Activated CD4-positive, alpha-beta memory T cell treated with anti-CD3 and anti-CD28 coated beads, Interleukin-2, amount 10 ng/mL, durations not matched to agents 7 days and 5 days (primary cell): ENCODE data around the gene OR2AJ1. TPM values are rescaled to one million over a fixed set of nuclear protein-coding genes. Genes with fewer than 3 reads are reported as not detected.
"Not testable (repeated sequence)": the region's sequence is repeated elsewhere in the genome, so short reads cannot be mapped to it uniquely, and the experiment has no call there.

Experiments
- CTCF ChIA-PET: fragments of 350-600 bp; sonication (Branson Sonifier 250); formaldehyde crosslinking; loops from one replicate; lab custom pipeline; 2021; ENCODE audit warnings: antibody characterized with exemption, inconsistent platforms; lab: Charles Lee
- POLR2A ChIA-PET: fragments of 350-600 bp; sonication (Branson Sonifier 250); formaldehyde crosslinking; loops from one replicate; lab custom pipeline; 2021; ENCODE audit warnings: antibody characterized with exemption; lab: Charles Lee
- DNase-seq: peaks from one replicate; pipeline ENCODE4 v3.0.0-alpha.2; 2020
- H3K27ac Mint-ChIP-seq: one replicate; pipeline ENCODE4 v1.8.0; 2021; ENCODE audit warnings: mild to moderate bottlenecking, mixed read lengths
- H3K27me3 Mint-ChIP-seq: one replicate; pipeline ENCODE4 v1.8.0; 2021; ENCODE audit warnings: mixed read lengths
- H3K36me3 Mint-ChIP-seq: one replicate; pipeline ENCODE4 v1.8.0; 2021; ENCODE audit warnings: low read depth, mixed read lengths
- H3K4me1 Mint-ChIP-seq: one replicate; pipeline ENCODE4 v1.8.0; 2021; ENCODE audit warnings: mixed read lengths
- H3K4me3 Mint-ChIP-seq: one replicate; pipeline ENCODE4 v1.8.0; 2021; ENCODE audit warnings: mild to moderate bottlenecking, mixed read lengths
- H3K9me3 Mint-ChIP-seq: one replicate; pipeline ENCODE4 v1.8.0; 2021; ENCODE audit warnings: mixed read lengths
- total RNA-seq, 2 experiments: library from RNA; stranded (reverse); gene quantifications; one replicate each; pipeline ENCODE4 v1.2.3, GENCODE V29; 2021

OR2AJ1 gene
- total RNA-seq, 2 experiments from 2014 or later, result not detected

GRCh38 chr1:247919952-247920351, 4.7 kb upstream of the OR2AJ1 start, which contains the start of gene OR2T8:
Gene OR2T8 (plus strand): TSS chr1:247920252. CDS start chr1:247921018, 766 bp downstream.
- Mint-ChIP-seq H3K27ac (no peak within 1 kb of the TSS), H3K4me1 (no peaks in the 10 kb centered on the region), H3K27me3 (no peaks in the 10 kb centered on the region), H3K9me3 (no peaks in the 10 kb centered on the region), H3K36me3 (no peaks in the 10 kb centered on the region), H3K4me3 (no peak within 1 kb of the TSS)
- CTCF ChIA-PET, result no interaction called here
- no peak for DNase-seq
- POLR2A ChIA-PET, result no interaction called here

GRCh38 chr1:247923941-247924340, 748 bp upstream of the OR2AJ1 start:
- ChIA-PET POLR2A (no interaction called here), CTCF (no interaction called here)
- Mint-ChIP-seq H3K4me3 (no peak overlapping the region), H3K27ac (no peak overlapping the region), H3K27me3 (no peaks in the 10 kb centered on the region), H3K9me3 (no peaks in the 10 kb centered on the region), H3K4me1 (no peaks in the 10 kb centered on the region), H3K36me3 (no peaks in the 10 kb centered on the region)
- DNase-seq, result no peak

GRCh38 chr1:247933989-247934388, 9.3 kb downstream of the OR2AJ1 start:
- Mint-ChIP-seq H3K4me1 (peaks cover 2% of the 10 kb centered on the region), H3K9me3 (peaks cover 8% of the 10 kb centered on the region), H3K36me3 (no peaks in the 10 kb centered on the region), H3K27me3 (no peaks in the 10 kb centered on the region), H3K27ac (no peak overlapping the region), H3K4me3 (no peak overlapping the region)
- no peak for DNase-seq
- POLR2A ChIA-PET, result no interaction called here
- CTCF ChIA-PET, result no interaction called here

GRCh38 chr1:247935781-247936180, 11.1 kb downstream of the OR2AJ1 start:
- no peaks in the 10 kb centered on the region for H3K27me3 Mint-ChIP-seq
- ChIA-PET CTCF (interaction anchor here (0.8 to 1.8 kb wide), 2 partner anchors 14 to 22 kb away, joined by 3 to 6 read pairs; no protein-coding TSS in a partner anchor), POLR2A (no interaction called here)
- H3K4me1 Mint-ChIP-seq, result peaks cover 2% of the 10 kb centered on the region
- H3K27ac Mint-ChIP-seq, result no peak overlapping the region
- no peak overlapping the region for H3K4me3 Mint-ChIP-seq
- peaks cover 8% of the 10 kb centered on the region for H3K9me3 Mint-ChIP-seq
- DNase-seq, result no peak
- H3K36me3 Mint-ChIP-seq, result no peaks in the 10 kb centered on the region

- Mint-ChIP-seq H3K27ac (no peak overlapping the region), H3K4me3 (no peak overlapping the region), H3K9me3 (peaks cover 8% of the 10 kb centered on the region), H3K36me3 (no peaks in the 10 kb centered on the region), H3K4me1 (peaks cover 2% of the 10 kb centered on the region), H3K27me3 (no peaks in the 10 kb centered on the region)
- ChIA-PET POLR2A (no interaction called here), CTCF (interaction anchor here (0.8 to 1.8 kb wide), 4 partner anchors 11 to 30 kb away, joined by 3 to 6 read pairs (median 4); no protein-coding TSS in a partner anchor)
- no peak for DNase-seq
Measured at GRCh38 chr1:247936415-247936814, 11.7 kb downstream of the OR2AJ1 start.

GRCh38 chr1:247936965-247937734, 12.5 kb downstream of the OR2AJ1 start:
- CTCF ChIA-PET, result interaction anchor here (0.6 to 1.8 kb wide), 7 partner anchors 8 to 64 kb away, joined by 3 to 6 read pairs (median 3); no protein-coding TSS in a partner anchor

GRCh38 chr1:247942624-247943023, 17.9 kb downstream of the OR2AJ1 start:
- POLR2A ChIA-PET, result no interaction called here
- H3K27ac Mint-ChIP-seq, result no peak overlapping the region
- H3K27me3 Mint-ChIP-seq, result no peaks in the 10 kb centered on the region
- no peaks in the 10 kb centered on the region for H3K36me3 Mint-ChIP-seq
- CTCF ChIA-PET, result no interaction called here
- H3K4me3 Mint-ChIP-seq, result no peak overlapping the region
- H3K9me3 Mint-ChIP-seq, result no peaks in the 10 kb centered on the region
- no peak for DNase-seq
- no peaks in the 10 kb centered on the region for H3K4me1 Mint-ChIP-seq

More at GRCh38 chr1:247936965-247937734, 12.5 kb downstream of the OR2AJ1 start:
- H3K4me1 Mint-ChIP-seq, H3K27ac Mint-ChIP-seq, POLR2A ChIA-PET, H3K9me3 Mint-ChIP-seq, H3K36me3 Mint-ChIP-seq, H3K27me3 Mint-ChIP-seq: not testable (repeated sequence)
- H3K4me3 Mint-ChIP-seq, result peak overlapping the region; percentile 76
- DNase-seq, result peak; percentile 92

- Mint-ChIP-seq H3K9me3 (no peaks in the 10 kb centered on the region), H3K36me3 (no peaks in the 10 kb centered on the region), H3K27ac (no peak within 1 kb of the TSS), H3K27me3 (no peaks in the 10 kb centered on the region), H3K4me1 (no peaks in the 10 kb centered on the region), H3K4me3 (no peak within 1 kb of the TSS)
- POLR2A ChIA-PET, result no interaction called here
- DNase-seq, result no peak
- CTCF ChIA-PET, result no interaction called here
Measured at GRCh38 chr1:247948558-247948957, 23.9 kb downstream of the OR2AJ1 start, which contains the start of gene OR2L8. Gene OR2L8 (plus strand): TSS chr1:247948858. CDS start chr1:247948858, 0 bp downstream.

- peaks cover 3% of the 10 kb centered on the region for H3K9me3 Mint-ChIP-seq
- no peaks in the 10 kb centered on the region for H3K27me3 Mint-ChIP-seq
- POLR2A ChIA-PET, result no interaction called here
- no peaks in the 10 kb centered on the region for H3K4me1 Mint-ChIP-seq
- no peak overlapping the region for H3K4me3 Mint-ChIP-seq
- H3K27ac Mint-ChIP-seq, result no peak overlapping the region
- no peaks in the 10 kb centered on the region for H3K36me3 Mint-ChIP-seq
- CTCF ChIA-PET, result no interaction called here
- DNase-seq, result no peak
Measured at GRCh38 chr1:247953408-247953807, 28.7 kb downstream of the OR2AJ1 start.

- no peaks in the 10 kb centered on the region for H3K4me1 Mint-ChIP-seq
- POLR2A ChIA-PET, result no interaction called here
Measured at GRCh38 chr1:247961791-247962190, 37.1 kb downstream of the OR2AJ1 start.

GRCh38 chr1:247962911-247963588, 38.4 kb downstream of the OR2AJ1 start:
- H3K9me3 Mint-ChIP-seq, result peaks cover 7% of the 10 kb centered on the region
- H3K36me3 Mint-ChIP-seq, result no peaks in the 10 kb centered on the region
- no peaks in the 10 kb centered on the region for H3K27me3 Mint-ChIP-seq
- H3K27ac Mint-ChIP-seq, result no peak overlapping the region
- POLR2A ChIA-PET, result no interaction called here
- no peaks in the 10 kb centered on the region for H3K4me1 Mint-ChIP-seq
- CTCF ChIA-PET, result no interaction called here
- no peak overlapping the region for H3K4me3 Mint-ChIP-seq
- DNase-seq, result no peak

More at GRCh38 chr1:247961791-247962190, 37.1 kb downstream of the OR2AJ1 start:
- Mint-ChIP-seq H3K9me3 (peaks cover 10% of the 10 kb centered on the region), H3K4me3 (no peak overlapping the region), H3K27me3 (no peaks in the 10 kb centered on the region), H3K27ac (no peak overlapping the region), H3K36me3 (no peaks in the 10 kb centered on the region)
- CTCF ChIA-PET, result no interaction called here
- no peak for DNase-seq

GRCh38 chr1:247964933-247965332, 40.2 kb downstream of the OR2AJ1 start, which contains the start of gene OR2AK2:
Gene OR2AK2 (plus strand): TSS chr1:247965233. CDS start chr1:247965377, 144 bp downstream.
- Mint-ChIP-seq H3K4me1 (no peaks in the 10 kb centered on the region), H3K27me3 (no peaks in the 10 kb centered on the region), H3K27ac (no peak within 1 kb of the TSS), H3K9me3 (peaks cover 6% of the 10 kb centered on the region), H3K4me3 (no peak within 1 kb of the TSS), H3K36me3 (no peaks in the 10 kb centered on the region)
- CTCF ChIA-PET, result no interaction called here
- POLR2A ChIA-PET, result no interaction called here
- DNase-seq, result no peak

- CTCF ChIA-PET, result no interaction called here
Measured at GRCh38 chr1:247966532-247967204, 42.0 kb downstream of the OR2AJ1 start.

More at GRCh38 chr1:247966532-247967204, 42.0 kb downstream of the OR2AJ1 start:
- DNase-seq, result no peak
- H3K4me3 Mint-ChIP-seq, result no peak overlapping the region
- H3K27ac Mint-ChIP-seq, result no peak overlapping the region
- peaks cover 2% of the 10 kb centered on the region for H3K9me3 Mint-ChIP-seq
- H3K27me3 Mint-ChIP-seq, result no peaks in the 10 kb centered on the region
- POLR2A ChIA-PET, result no interaction called here
- no peaks in the 10 kb centered on the region for H3K36me3 Mint-ChIP-seq
- no peaks in the 10 kb centered on the region for H3K4me1 Mint-ChIP-seq
